HCT116 (cell line): ENCODE measurements around the gene DDX39A.

Source experiments
- EZH2phosphoT487 ChIP-seq: fragments of 200-600 bp; IDR thresholded peaks from 2 replicates; pipeline ENCODE4 v1.6.1; 2018; ENCODE audit warnings: antibody characterized with exemption, borderline replicate concordance
- POLR2A ChIP-seq: IDR thresholded peaks from 2 replicates; pipeline ENCODE4 v1.7.0; 2011; ENCODE audit warnings: borderline replicate concordance; ENCODE audit not compliant: insufficient read depth, insufficient read length; ENCODE audit errors: extremely low read depth
- POLR2AphosphoS5 ChIP-seq: IDR thresholded peaks from 2 replicates; pipeline ENCODE4 v1.6.1; 2011; ENCODE audit warnings: mild to moderate bottlenecking, low read depth, low read length, moderate library complexity
- REST ChIP-seq: IDR thresholded peaks from 2 replicates; pipeline ENCODE4 v1.6.1; 2012; ENCODE audit warnings: low read depth
- YY1 ChIP-seq: IDR thresholded peaks from 2 replicates; pipeline ENCODE4 v1.6.1; 2011; ENCODE audit warnings: low read length, low read depth, moderate library complexity, mild to moderate bottlenecking; ENCODE audit not compliant: insufficient replicate concordance; ENCODE audit errors: extremely low read depth

DNA sequence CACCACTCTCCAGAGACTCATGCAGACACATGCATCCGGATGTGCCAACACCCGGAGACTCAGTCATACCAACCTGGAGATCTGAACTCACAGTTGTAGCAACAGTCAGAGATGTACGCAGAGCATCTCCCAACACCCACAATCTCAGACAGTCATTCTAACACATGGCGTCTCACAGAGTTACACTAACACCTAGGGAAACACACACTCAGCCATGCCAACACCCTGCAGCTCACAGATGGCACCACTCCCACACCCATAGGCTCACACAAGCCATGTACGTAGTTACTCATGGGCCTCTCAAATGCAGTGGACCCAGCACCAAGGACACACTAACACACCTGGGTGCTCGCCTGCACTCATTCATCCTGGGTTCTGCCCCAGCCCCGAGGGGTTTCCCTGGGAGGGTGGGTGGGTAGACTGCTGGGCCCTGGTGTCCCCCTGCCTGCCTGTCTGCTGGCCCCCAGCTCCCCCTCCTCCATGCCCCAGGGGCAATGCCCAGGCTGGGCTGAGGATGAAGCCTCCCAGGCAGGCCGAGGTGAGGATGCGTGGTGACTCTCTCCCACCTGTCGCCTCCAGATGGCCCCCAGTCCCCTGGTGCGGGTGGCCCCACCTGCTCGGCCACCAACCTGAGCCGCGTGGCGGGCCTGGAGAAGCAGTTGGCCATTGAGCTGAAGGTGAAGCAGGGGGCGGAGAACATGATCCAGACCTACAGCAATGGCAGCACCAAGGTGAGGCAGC lies 23.9 kb upstream of the DDX39A start:
- TF ChIP-seq POLR2A (no peak), EZH2phosphoT487 (no peak), REST (no peak), POLR2AphosphoS5 (no peak), YY1 (no peak)
